ENCODE measurements around the gene MYLK.
"Not testable (repeated sequence)": the region's sequence is repeated elsewhere in the genome, so short reads cannot be mapped to it uniquely, and the experiment has no call there.

The MYLK gene

DNA sequence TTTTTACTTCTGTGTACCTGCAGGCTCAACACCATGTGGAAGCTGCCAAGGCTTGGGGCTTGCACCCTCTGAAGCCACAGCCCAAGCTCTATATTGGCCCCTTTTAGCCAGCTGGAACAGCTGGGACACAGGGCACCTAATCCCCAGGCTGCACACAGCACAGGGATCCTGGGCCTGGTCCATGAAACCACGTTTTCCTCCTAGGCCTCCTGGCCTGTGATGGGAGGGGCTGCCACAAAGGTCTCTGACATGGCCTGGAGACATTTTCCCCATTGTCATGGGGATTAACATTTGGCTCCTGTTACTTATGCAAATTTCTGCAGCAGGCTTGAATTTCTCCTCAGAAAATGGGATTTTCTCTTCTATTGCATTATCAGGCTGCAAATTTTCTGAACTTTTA is 6.9 kb upstream of the MYLK start:
- not testable (repeated sequence) for H3K4me1 Mint-ChIP-seq; H3K36me3 Mint-ChIP-seq (ENCODE audit: insufficient read depth); H3K9me3 Mint-ChIP-seq; H3K27ac Mint-ChIP-seq (ENCODE audit: low read depth); ATAC-seq (replicated peaks; ENCODE audit: extremely low read depth, poor library complexity, severe bottlenecking); H3K4me3 Mint-ChIP-seq; DNase-seq (ENCODE audit: low spot score in 2 of 2)
- peaks cover 38% of the 10 kb centered on the region for H3K27me3 Mint-ChIP-seq

- not testable (repeated sequence) for ATAC-seq (replicated peaks; ENCODE audit: extremely low read depth, poor library complexity, severe bottlenecking); H3K27ac Mint-ChIP-seq (ENCODE audit: low read depth); H3K4me1 Mint-ChIP-seq; DNase-seq (ENCODE audit: low spot score in 2 of 2); H3K4me3 Mint-ChIP-seq; H3K9me3 Mint-ChIP-seq; H3K36me3 Mint-ChIP-seq (ENCODE audit: insufficient read depth)
- peaks cover 47% of the 10 kb centered on the region for H3K27me3 Mint-ChIP-seq
Observed at GRCh38 chr3:123890162-123890561, 6.0 kb upstream of the MYLK start.

DNA sequence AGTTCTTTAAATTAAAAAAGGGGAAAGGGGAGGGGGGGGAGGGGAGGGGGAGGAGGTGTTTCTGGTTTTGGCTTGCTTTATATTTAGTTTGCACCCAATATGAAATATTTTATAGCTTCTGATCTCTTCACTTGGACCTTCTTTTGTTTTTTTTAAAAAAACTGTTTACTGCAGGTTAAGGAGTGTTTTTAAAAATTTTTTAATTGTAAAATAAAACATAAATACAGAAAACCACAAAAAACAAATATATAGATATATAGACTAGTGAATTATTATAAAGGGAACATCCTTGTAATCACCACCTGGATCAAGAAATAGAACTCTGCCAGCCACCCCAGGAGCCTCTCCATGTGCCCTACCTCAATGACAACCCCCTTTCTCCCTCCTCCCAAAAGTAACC is 861 bp upstream of the MYLK start:
- Mint-ChIP-seq H3K27ac (ENCODE audit: low read depth) (no peak overlapping the region), H3K27me3 (peaks cover 87% of the 10 kb centered on the region), H3K9me3 (no peaks in the 10 kb centered on the region), H3K4me1 (peaks cover 14% of the 10 kb centered on the region), H3K4me3 (no peak overlapping the region), H3K36me3 (ENCODE audit: insufficient read depth) (peaks cover under 1% of the 10 kb centered on the region)
- ATAC-seq (replicated peaks; ENCODE audit: extremely low read depth, poor library complexity, severe bottlenecking) (no peak), DNase-seq (ENCODE audit: low spot score in 2 of 2) (no peak)

- Mint-ChIP-seq H3K4me1 (peaks cover 14% of the 10 kb centered on the region), H3K36me3 (ENCODE audit: insufficient read depth) (no peaks in the 10 kb centered on the region), H3K27ac (ENCODE audit: low read depth) (no peak overlapping the region), H3K9me3 (no peaks in the 10 kb centered on the region), H3K4me3 (peak overlapping the region; percentile 44), H3K27me3 (peaks cover 82% of the 10 kb centered on the region)
- ATAC-seq (replicated peaks; ENCODE audit: extremely low read depth, poor library complexity, severe bottlenecking) (no peak), DNase-seq (ENCODE audit: low spot score in 2 of 2) (no peak)
Observed at GRCh38 chr3:123883701-123884202, 380 bp downstream of the MYLK start.

DNA sequence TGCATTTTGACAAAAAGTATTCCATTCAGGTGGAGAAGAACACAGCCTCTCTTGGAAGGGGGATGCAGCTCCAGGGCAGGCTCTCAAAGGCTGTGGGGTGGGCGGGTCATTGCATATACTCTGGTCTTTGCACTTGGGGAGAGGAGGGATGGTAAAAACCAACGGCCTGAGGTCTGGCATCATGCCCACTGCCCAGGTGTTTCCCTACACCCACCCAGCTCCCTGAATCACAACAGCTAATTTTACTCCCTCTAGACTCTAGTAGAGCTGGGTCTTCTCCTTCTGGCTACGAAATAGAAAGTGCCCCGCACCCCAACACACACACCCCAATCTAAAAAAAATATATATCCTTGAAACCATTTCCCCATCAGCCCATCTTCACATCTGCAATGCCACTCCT is 1.0 kb downstream of the MYLK start:
- Mint-ChIP-seq H3K27me3 (peaks cover 76% of the 10 kb centered on the region), H3K9me3 (no peaks in the 10 kb centered on the region), H3K4me3 (peak overlapping the region; percentile 44)

GRCh38 chr3:123881771-123882170 is 2.4 kb downstream of the MYLK start:
- no peak for ATAC-seq (replicated peaks; ENCODE audit: extremely low read depth, poor library complexity, severe bottlenecking)
- H3K4me3 Mint-ChIP-seq = no peak overlapping the region
- H3K27ac Mint-ChIP-seq (ENCODE audit: low read depth) = no peak overlapping the region
- no peak for DNase-seq (ENCODE audit: low spot score in 2 of 2)
- H3K36me3 Mint-ChIP-seq (ENCODE audit: insufficient read depth) = no peaks in the 10 kb centered on the region
- peaks cover 14% of the 10 kb centered on the region for H3K4me1 Mint-ChIP-seq
- no peaks in the 10 kb centered on the region for H3K9me3 Mint-ChIP-seq
- H3K27me3 Mint-ChIP-seq = peaks cover 70% of the 10 kb centered on the region

More for the DNA sequence above, 1.0 kb downstream of the MYLK start:
- DNase-seq (ENCODE audit: low spot score in 2 of 2) (no peak), ATAC-seq (replicated peaks; ENCODE audit: extremely low read depth, poor library complexity, severe bottlenecking) (no peak)
- no peak overlapping the region for H3K27ac Mint-ChIP-seq (ENCODE audit: low read depth)
- peaks cover 14% of the 10 kb centered on the region for H3K4me1 Mint-ChIP-seq
- H3K36me3 Mint-ChIP-seq (ENCODE audit: insufficient read depth) = no peaks in the 10 kb centered on the region

DNA sequence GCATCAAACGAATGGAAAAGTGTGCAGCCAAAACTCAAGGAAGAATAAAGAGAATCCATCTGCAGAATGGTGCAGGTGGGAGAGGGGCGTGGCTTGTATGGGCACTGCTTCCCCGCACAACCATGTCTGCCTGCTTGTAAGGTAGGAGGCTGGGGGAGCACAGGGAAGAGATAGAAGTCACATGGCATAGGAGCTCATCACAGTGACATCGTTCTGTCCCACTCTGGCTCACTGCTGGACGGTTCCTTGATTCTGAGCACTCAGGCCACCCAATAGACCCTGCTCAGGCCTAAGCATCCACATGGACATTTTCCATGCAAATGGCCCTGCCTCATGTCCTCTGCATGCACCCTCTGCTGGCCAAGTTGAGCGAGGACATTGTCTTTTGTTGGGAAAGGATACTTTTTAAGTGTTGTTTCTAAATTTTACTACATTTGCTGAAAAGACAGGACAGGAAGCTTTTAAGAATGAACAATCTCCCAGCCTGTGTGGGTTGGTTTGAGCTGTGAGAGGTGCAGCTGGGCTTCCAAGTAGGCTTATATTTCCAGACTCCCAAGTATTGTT is 3.1 kb downstream of the MYLK start:
- no peak for DNase-seq (ENCODE audit: low spot score in 2 of 2)
- Mint-ChIP-seq H3K27ac (ENCODE audit: low read depth) (no peak overlapping the region), H3K4me1 (peaks cover 14% of the 10 kb centered on the region), H3K27me3 (peaks cover 64% of the 10 kb centered on the region), H3K9me3 (no peaks in the 10 kb centered on the region), H3K36me3 (ENCODE audit: insufficient read depth) (no peaks in the 10 kb centered on the region), H3K4me3 (no peak overlapping the region)
- ATAC-seq (replicated peaks; ENCODE audit: extremely low read depth, poor library complexity, severe bottlenecking) = no peak

GRCh38 chr3:123878807-123879206 is 5.3 kb downstream of the MYLK start:
- DNase-seq (ENCODE audit: low spot score in 2 of 2) (no peak), ATAC-seq (replicated peaks; ENCODE audit: extremely low read depth, poor library complexity, severe bottlenecking) (no peak)
- H3K36me3 Mint-ChIP-seq (ENCODE audit: insufficient read depth) = no peaks in the 10 kb centered on the region
- peaks cover 44% of the 10 kb centered on the region for H3K27me3 Mint-ChIP-seq
- no peaks in the 10 kb centered on the region for H3K9me3 Mint-ChIP-seq
- H3K4me1 Mint-ChIP-seq = peaks cover 10% of the 10 kb centered on the region
- H3K27ac Mint-ChIP-seq (ENCODE audit: low read depth) = no peak overlapping the region
- no peak overlapping the region for H3K4me3 Mint-ChIP-seq

GRCh38 chr3:123877965-123878364 is 6.2 kb downstream of the MYLK start:
- no peak for DNase-seq (ENCODE audit: low spot score in 2 of 2)

DNA sequence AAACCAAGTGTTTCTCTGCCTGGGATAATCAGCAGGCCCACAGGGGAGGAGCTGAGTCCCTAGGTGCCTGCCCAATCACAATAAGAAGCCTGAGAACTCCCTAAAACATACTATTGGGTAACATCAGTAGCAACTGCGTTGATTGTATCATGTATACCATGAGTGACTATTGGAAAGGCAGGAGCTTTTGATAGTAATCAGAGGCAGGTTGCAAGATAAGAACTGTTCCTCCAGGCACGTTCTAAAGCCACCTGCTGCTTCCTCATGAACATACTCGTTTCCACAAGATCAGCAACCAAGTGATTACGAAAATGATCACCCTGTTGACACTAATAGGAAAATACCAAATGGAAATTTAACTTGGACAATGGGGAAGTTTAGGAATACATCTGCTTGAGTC is 6.7 kb downstream of the MYLK start:
- no peaks in the 10 kb centered on the region for H3K4me1 Mint-ChIP-seq
- H3K9me3 Mint-ChIP-seq = no peaks in the 10 kb centered on the region
- H3K27me3 Mint-ChIP-seq = peaks cover 32% of the 10 kb centered on the region
- H3K36me3 Mint-ChIP-seq (ENCODE audit: insufficient read depth) = no peaks in the 10 kb centered on the region
- H3K27ac Mint-ChIP-seq (ENCODE audit: low read depth) = no peak overlapping the region
- ATAC-seq (replicated peaks; ENCODE audit: extremely low read depth, poor library complexity, severe bottlenecking) = no peak
- H3K4me3 Mint-ChIP-seq = no peak overlapping the region
- DNase-seq (ENCODE audit: low spot score in 2 of 2) = no peak

More at GRCh38 chr3:123877965-123878364, 6.2 kb downstream of the MYLK start:
- Mint-ChIP-seq H3K9me3 (no peaks in the 10 kb centered on the region), H3K27me3 (peaks cover 36% of the 10 kb centered on the region), H3K27ac (ENCODE audit: low read depth) (no peak overlapping the region), H3K4me1 (peaks cover 1% of the 10 kb centered on the region), H3K4me3 (no peak overlapping the region), H3K36me3 (ENCODE audit: insufficient read depth) (no peaks in the 10 kb centered on the region)
- ATAC-seq (replicated peaks; ENCODE audit: extremely low read depth, poor library complexity, severe bottlenecking) = no peak

DNA sequence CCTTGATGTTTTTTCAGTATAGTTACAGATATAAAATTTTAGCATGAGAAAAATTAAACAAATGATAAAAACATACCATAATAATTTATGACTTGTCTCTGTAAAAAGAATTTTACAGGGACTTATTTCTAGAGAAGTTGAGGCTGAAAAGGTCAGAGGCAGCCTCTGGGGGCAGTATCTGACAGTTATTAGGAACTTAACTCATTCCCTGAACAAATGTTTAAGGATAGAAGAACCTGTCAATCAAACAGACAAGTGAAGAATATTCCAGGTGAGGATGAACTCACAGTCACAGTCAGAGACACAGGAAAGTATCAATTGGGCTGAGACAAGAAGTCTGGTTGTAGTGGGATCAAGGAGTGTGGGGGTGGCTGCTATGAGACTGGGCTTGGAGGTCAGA is 7.3 kb downstream of the MYLK start:
- H3K27me3 Mint-ChIP-seq = peaks cover 34% of the 10 kb centered on the region

GRCh38 chr3:123872621-123873020 is 11.5 kb downstream of the MYLK start:
- no peak overlapping the region for H3K4me3 Mint-ChIP-seq
- H3K27ac Mint-ChIP-seq (ENCODE audit: low read depth) = no peak overlapping the region
- ATAC-seq (replicated peaks; ENCODE audit: extremely low read depth, poor library complexity, severe bottlenecking) = no peak
- no peak for DNase-seq (ENCODE audit: low spot score in 2 of 2)
- H3K4me1 Mint-ChIP-seq = no peaks in the 10 kb centered on the region
- H3K27me3 Mint-ChIP-seq = peaks cover 10% of the 10 kb centered on the region
- H3K36me3 Mint-ChIP-seq (ENCODE audit: insufficient read depth) = no peaks in the 10 kb centered on the region
- no peaks in the 10 kb centered on the region for H3K9me3 Mint-ChIP-seq

More for the DNA sequence above, 7.3 kb downstream of the MYLK start:
- no peak overlapping the region for H3K27ac Mint-ChIP-seq (ENCODE audit: low read depth)
- no peaks in the 10 kb centered on the region for H3K36me3 Mint-ChIP-seq (ENCODE audit: insufficient read depth)
- no peak overlapping the region for H3K4me3 Mint-ChIP-seq
- DNase-seq (ENCODE audit: low spot score in 2 of 2) (no peak), ATAC-seq (replicated peaks; ENCODE audit: extremely low read depth, poor library complexity, severe bottlenecking) (no peak)
- no peaks in the 10 kb centered on the region for H3K4me1 Mint-ChIP-seq
- H3K9me3 Mint-ChIP-seq = no peaks in the 10 kb centered on the region

DNA sequence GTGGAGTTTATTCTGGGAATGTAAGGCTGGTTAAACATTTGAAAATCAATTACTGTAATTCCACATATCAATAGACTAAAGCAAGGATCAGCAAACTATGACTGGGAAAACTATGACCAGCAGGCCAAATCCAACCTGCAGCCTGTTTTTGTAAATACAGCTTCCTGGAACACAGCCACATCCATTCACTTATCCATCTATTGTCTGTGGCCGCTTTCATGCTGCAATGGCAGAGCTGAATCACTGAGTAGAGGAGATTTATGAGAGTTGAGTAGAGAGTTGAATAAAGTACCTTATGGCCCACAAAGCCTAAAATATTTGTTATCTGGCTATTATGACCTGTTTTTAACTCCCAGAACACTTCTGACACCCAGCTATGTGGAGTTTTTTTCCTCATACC is 12.2 kb downstream of the MYLK start:
- peaks cover 17% of the 10 kb centered on the region for H3K27me3 Mint-ChIP-seq
- no peaks in the 10 kb centered on the region for H3K36me3 Mint-ChIP-seq (ENCODE audit: insufficient read depth)
- H3K27ac Mint-ChIP-seq (ENCODE audit: low read depth) = no peak overlapping the region
- no peaks in the 10 kb centered on the region for H3K4me1 Mint-ChIP-seq
- H3K9me3 Mint-ChIP-seq = no peaks in the 10 kb centered on the region
- H3K4me3 Mint-ChIP-seq = no peak overlapping the region
- ATAC-seq (replicated peaks; ENCODE audit: extremely low read depth, poor library complexity, severe bottlenecking) (no peak), DNase-seq (ENCODE audit: low spot score in 2 of 2) (no peak)

Measured in central memory CD8-positive, alpha-beta T cell (primary cell).